Mesenchymal stem cell (in vitro differentiated cells and primary cell): Measurements from ENCODE around the gene RAC3.

ENCODE experiments used
- DNase-seq: peaks from one replicate; pipeline ENCODE4 v3.0.0-alpha.2; 2013
- H2AFZ ChIP-seq: one replicate; pipeline ENCODE4 v1.6.1; 2013; ENCODE audit warnings: low read depth, mild to moderate bottlenecking, control low read depth, inconsistent platforms, low read length, moderate library complexity
- H2AK5ac ChIP-seq: 2 replicates; pipeline ENCODE4 v1.6.1; 2013; ENCODE audit warnings: low read length, moderate library complexity, mild to moderate bottlenecking, inconsistent platforms; ENCODE audit not compliant: severe bottlenecking
- H2BK120ac ChIP-seq: one replicate; pipeline ENCODE4 v1.6.1; 2013; ENCODE audit warnings: low read depth, mild to moderate bottlenecking, inconsistent platforms, low read length, moderate library complexity
- H2BK12ac ChIP-seq, 2 experiments: one replicate each; pipeline ENCODE4 v1.6.1; 2013; ENCODE audit warnings: inconsistent platforms in 2 of 2, low read length in 2 of 2, mild to moderate bottlenecking in 2 of 2, moderate library complexity in 2 of 2, control low read depth in 1 of 2
- H2BK15ac ChIP-seq: one replicate; pipeline ENCODE4 v1.6.1; 2013; ENCODE audit warnings: mild to moderate bottlenecking, low read depth, inconsistent platforms; ENCODE audit not compliant: poor library complexity, severe bottlenecking
- H2BK5ac ChIP-seq: 2 replicates; pipeline ENCODE4 v1.6.1; 2013; ENCODE audit warnings: low read depth, mild to moderate bottlenecking, low read length, control low read depth, inconsistent platforms; ENCODE audit not compliant: poor library complexity, severe bottlenecking
- H3K14ac ChIP-seq, 2 experiments: one replicate each; pipeline ENCODE4 v1.6.1; 2013; ENCODE audit warnings: inconsistent platforms in 2 of 2, low read length in 2 of 2, control low read depth in 1 of 2, mild to moderate bottlenecking in 1 of 2, moderate library complexity in 1 of 2
- H3K18ac ChIP-seq, 2 experiments: one replicate each; pipeline ENCODE4 v1.6.1; 2013; ENCODE audit warnings: inconsistent platforms in 2 of 2, low read length in 2 of 2, control low read depth in 1 of 2, low read depth in 1 of 2, mild to moderate bottlenecking in 1 of 2
- H3K23ac ChIP-seq, 2 experiments: one replicate each; pipeline ENCODE4 v1.6.1; 2013; ENCODE audit warnings: inconsistent platforms in 2 of 2, low read length in 2 of 2, mild to moderate bottlenecking in 2 of 2, moderate library complexity in 2 of 2, control low read depth in 1 of 2
- H3K27ac ChIP-seq: 2 replicates; pipeline ENCODE4 v1.5.1; 2013; ENCODE audit warnings: mild to moderate bottlenecking, moderate library complexity, low read length, control low read depth, inconsistent platforms; ENCODE audit not compliant: poor library complexity, severe bottlenecking
- H3K27me3 ChIP-seq, 2 experiments: 2 replicates each; pipeline versions ENCODE4 v1.6.1 to v1.7.0; 2013; ENCODE audit warnings: low read length in 2 of 2, mild to moderate bottlenecking in 2 of 2, moderate library complexity in 2 of 2, control low read depth in 1 of 2, inconsistent platforms in 1 of 2; ENCODE audit not compliant: control insufficient read depth in 1 of 2, insufficient read depth in 1 of 2
- H3K36me3 ChIP-seq, 2 experiments: 2 replicates each; pipeline versions ENCODE4 v1.6.1 to v1.7.0; 2013; ENCODE audit warnings: low read length in 2 of 2, control low read depth in 1 of 2, inconsistent platforms in 1 of 2, low read depth in 1 of 2, mild to moderate bottlenecking in 1 of 2; ENCODE audit not compliant: insufficient read depth in 2 of 2, control insufficient read depth in 1 of 2
- H3K4ac ChIP-seq, 2 experiments: one replicate each; pipeline ENCODE4 v1.6.1; 2013; ENCODE audit warnings: inconsistent platforms in 2 of 2, low read length in 2 of 2, mild to moderate bottlenecking in 2 of 2, moderate library complexity in 2 of 2, control low read depth in 1 of 2, low read depth in 1 of 2
- H3K4me1 ChIP-seq: 2 replicates; pipeline ENCODE4 v1.6.1; 2013; ENCODE audit warnings: low read depth, low read length, control low read depth; ENCODE audit not compliant: control insufficient read depth, insufficient read depth
- H3K4me2 ChIP-seq: 2 replicates; pipeline ENCODE4 v1.6.1; 2013; ENCODE audit warnings: low read length, mild to moderate bottlenecking, inconsistent platforms; ENCODE audit not compliant: poor library complexity, severe bottlenecking
- H3K4me3 ChIP-seq, 2 experiments: 2 replicates each; pipeline versions ENCODE4 v1.5.1 to v1.7.0; 2013; ENCODE audit warnings: low read length in 2 of 2, mild to moderate bottlenecking in 2 of 2, control low read depth in 1 of 2, low read depth in 1 of 2; ENCODE audit not compliant: insufficient read depth in 1 of 2
- H3K79me1 ChIP-seq: replicated peaks from 2 replicates; pipeline ENCODE4 v1.6.1; 2013; ENCODE audit warnings: mild to moderate bottlenecking, control low read depth, low read length, inconsistent platforms; ENCODE audit not compliant: poor library complexity, severe bottlenecking
- H3K9ac ChIP-seq: 2 replicates; pipeline ENCODE4 v1.7.0; 2013; ENCODE audit warnings: mild to moderate bottlenecking, low read length, moderate library complexity
- H3K9me3 ChIP-seq: 2 replicates; pipeline ENCODE4 v1.7.0; 2013; ENCODE audit warnings: mild to moderate bottlenecking, low read length; ENCODE audit not compliant: control insufficient read depth
- H4K8ac ChIP-seq: one replicate; pipeline ENCODE4 v1.6.1; 2013; ENCODE audit warnings: inconsistent platforms, mild to moderate bottlenecking, low read length, moderate library complexity
- H4K91ac ChIP-seq: one replicate; pipeline ENCODE4 v1.6.1; 2013; ENCODE audit warnings: mild to moderate bottlenecking, low read length, inconsistent platforms
- WGBS: methylation state at CpG from one replicate; pipeline ENCODE4 v1.1.7; 2013; ENCODE audit warnings: mixed read lengths; 5-methylcytosine and 5-hydroxymethylcytosine counted together

The RAC3 gene

DNA sequence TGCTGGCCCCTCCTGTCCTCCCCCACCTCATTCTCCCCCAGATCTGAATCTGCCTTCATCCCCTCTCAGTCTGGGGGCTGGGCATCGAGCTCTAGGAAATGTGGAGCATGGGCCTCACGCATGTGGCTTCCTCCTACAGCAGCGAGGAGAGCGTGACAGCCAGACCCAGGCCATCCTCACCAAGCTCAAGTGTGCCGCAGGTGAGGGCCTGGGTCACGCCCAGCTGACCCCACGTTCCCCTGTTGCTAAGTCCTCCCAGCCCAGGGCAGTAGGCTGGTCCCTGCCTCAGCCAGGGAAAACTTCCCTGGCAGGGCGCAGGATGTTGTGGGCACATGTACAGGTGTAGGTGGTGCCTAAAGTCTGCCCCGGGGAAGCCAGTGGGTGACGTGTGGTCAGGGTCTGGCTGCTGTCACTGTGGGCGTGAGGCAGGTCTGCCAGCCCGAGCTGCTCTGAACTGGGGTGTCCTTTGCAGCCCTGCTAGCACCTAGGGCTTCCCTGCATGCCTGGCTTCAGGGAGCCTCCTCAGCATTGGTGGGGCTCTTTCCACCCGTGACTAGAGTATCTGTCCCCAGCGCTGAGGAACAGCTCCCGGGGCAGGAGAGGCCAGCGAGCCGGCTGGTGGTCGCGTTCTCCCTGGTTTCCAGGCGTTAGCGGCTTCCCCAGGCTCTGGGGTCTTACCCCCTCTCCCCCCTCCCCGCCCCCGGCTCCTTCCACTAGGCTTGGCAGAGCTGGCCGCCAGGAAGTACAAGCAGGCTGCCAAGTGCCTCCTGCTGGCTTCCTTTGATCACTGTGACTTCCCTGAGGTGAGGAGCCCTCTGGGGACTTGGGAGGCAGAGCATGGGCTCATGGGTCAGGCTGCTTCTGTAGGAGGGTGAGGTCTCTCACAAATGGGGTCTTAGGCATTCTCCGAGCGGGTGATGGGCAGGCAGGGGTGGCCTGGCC is 23.8 kb downstream of the RAC3 start:
- no peak for DNase-seq
- Histone ChIP-seq H3K4me1 (peaks cover 31% of the 10 kb centered on the region), H3K14ac (no peak overlapping the region), H2BK120ac (no peak overlapping the region), H3K9ac (no peak overlapping the region), H2BK12ac (no peak overlapping the region), H3K27me3 (no peaks in the 10 kb centered on the region), H4K8ac (no peak overlapping the region), H3K4me2 (no peak overlapping the region), H3K18ac (no peak overlapping the region), H3K4ac (no peak overlapping the region), H3K36me3 (peaks cover 64 to 79% of the 10 kb centered on the region in 2 experiments), H2AK5ac (no peak overlapping the region), H4K91ac (no peak overlapping the region), H3K4me3 (no peak overlapping the region), H3K23ac (no peak overlapping the region), H3K27ac (no peak overlapping the region), H3K79me1 (peaks cover 41% of the 10 kb centered on the region), H2AFZ (no peak overlapping the region), H2BK5ac (no peak overlapping the region), H2BK15ac (no peak overlapping the region), H3K9me3 (no peaks in the 10 kb centered on the region)
- 94% methylated on average over 25 of the region's 26 CpGs for WGBS

- Histone ChIP-seq H2BK120ac (no peak overlapping the region), H3K4me1 (peaks cover 24% of the 10 kb centered on the region), H2AFZ (no peak overlapping the region), H3K9ac (no peak overlapping the region), H3K18ac (no peak overlapping the region), H3K4me2 (no peak overlapping the region), H2BK15ac (no peak overlapping the region), H2AK5ac (no peak overlapping the region), H3K4me3 (no peak overlapping the region), H3K4ac (no peak overlapping the region), H3K23ac (no peak overlapping the region), H4K91ac (no peak overlapping the region), H3K9me3 (no peaks in the 10 kb centered on the region), H3K14ac (no peak overlapping the region), H3K79me1 (peaks cover 36% of the 10 kb centered on the region), H3K27ac (no peak overlapping the region), H4K8ac (no peak overlapping the region), H2BK5ac (no peak overlapping the region), H3K36me3 (peaks cover 73 to 82% of the 10 kb centered on the region in 2 experiments), H2BK12ac (no peak overlapping the region), H3K27me3 (no peaks in the 10 kb centered on the region)
- WGBS, result 95% methylated on average over 28 of the region's 28 CpGs
- DNase-seq, result no peak
Measured at GRCh38 chr17:82055965-82056728, 24.7 kb downstream of the RAC3 start.

DNA sequence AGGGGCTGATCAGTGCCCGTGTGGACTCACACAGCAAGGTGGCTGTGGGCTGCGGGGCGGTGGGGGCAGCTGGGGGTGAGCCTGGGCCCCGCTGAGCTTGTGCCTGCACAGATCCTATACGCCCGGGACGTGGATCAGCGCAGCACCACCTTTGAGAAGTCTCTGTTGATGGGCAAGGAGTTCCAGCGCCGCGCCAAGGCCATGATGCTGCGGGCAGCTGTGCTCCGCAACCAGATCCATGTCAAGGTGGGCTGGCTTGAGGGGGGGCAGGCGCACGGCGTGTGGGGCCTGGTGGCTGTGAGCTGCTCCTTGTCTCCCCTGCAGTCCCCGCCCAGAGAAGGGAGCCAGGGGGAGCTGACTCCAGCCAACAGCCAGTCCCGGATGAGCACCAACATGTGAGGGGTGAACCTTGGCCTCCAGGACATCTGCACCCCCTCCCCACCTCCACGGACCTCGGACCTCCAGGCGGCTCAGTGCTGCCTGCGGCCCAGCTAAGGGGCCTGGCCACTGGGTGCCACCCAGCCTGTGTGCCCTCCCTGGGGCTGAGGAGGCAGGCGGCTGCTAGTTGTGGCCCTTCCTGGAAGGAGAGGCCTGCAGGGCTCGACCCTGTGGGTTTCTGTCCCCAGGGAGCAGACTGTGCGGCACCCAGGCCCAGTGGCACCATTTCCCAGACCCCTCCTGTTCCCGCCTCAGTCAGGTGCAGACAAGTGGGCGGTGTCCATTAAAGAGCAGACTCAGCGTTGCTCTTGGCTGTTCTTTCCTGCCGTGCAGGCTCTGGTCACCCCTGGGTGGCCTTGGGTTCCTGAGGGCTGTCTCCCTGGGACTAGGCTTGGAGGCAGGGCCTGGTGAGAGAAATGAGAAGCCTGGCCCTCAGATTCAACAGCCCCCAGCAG is 25.5 kb downstream of the RAC3 start:
- peaks cover 79 to 90% of the 10 kb centered on the region in 2 experiments for H3K36me3 ChIP-seq
- H3K18ac ChIP-seq, result no peak overlapping the region
- no peak overlapping the region for H3K27ac ChIP-seq
- 93% methylated on average over 29 of the region's 29 CpGs for WGBS
- H3K4me1 ChIP-seq, result peaks cover 24% of the 10 kb centered on the region
- no peak overlapping the region for H3K4me3 ChIP-seq
- DNase-seq, result no peak
- no peak overlapping the region for H2AK5ac ChIP-seq
- no peak overlapping the region for H3K4ac ChIP-seq
- H3K9me3 ChIP-seq, result no peaks in the 10 kb centered on the region
- H3K79me1 ChIP-seq, result peaks cover 38% of the 10 kb centered on the region
- no peak overlapping the region for H3K23ac ChIP-seq
- no peaks in the 10 kb centered on the region for H3K27me3 ChIP-seq
- H2BK120ac ChIP-seq, result no peak overlapping the region
- no peak overlapping the region for H2AFZ ChIP-seq
- H2BK12ac ChIP-seq, result no peak overlapping the region
- no peak overlapping the region for H4K91ac ChIP-seq
- no peak overlapping the region for H2BK15ac ChIP-seq
- H3K9ac ChIP-seq, result no peak overlapping the region
- H3K4me2 ChIP-seq, result no peak overlapping the region
- H2BK5ac ChIP-seq, result no peak overlapping the region
- H3K14ac ChIP-seq, result no peak overlapping the region
- H4K8ac ChIP-seq, result no peak overlapping the region
